Breast epithelium (tissue), 4 donors: ENCODE results near the gene CARD10. TPM values are rescaled to one million over a fixed set of nuclear protein-coding genes. Genes with fewer than 3 reads are reported as not detected.

ENCODE experiments used
- DNase-seq, 2 donors: peaks; one replicate each; pipeline ENCODE4 v3.0.0-alpha.2; 2019; ENCODE audit warnings: low spot score in 2 of 2
- H3K27ac ChIP-seq, 2 donors: fragments of 200-600 bp; sonication (generic) in 1 of 2; one replicate each; pipeline ENCODE4 v1.5.1; 2016 to 2019; ENCODE audit warnings: mild to moderate bottlenecking in 1 of 2
- H3K27me3 ChIP-seq, 2 donors: fragments of 200-600 bp; sonication (generic) in 1 of 2; one replicate each; pipeline versions ENCODE4 v1.5.1 to v1.6.0; 2017 to 2019; ENCODE audit warnings: control low read depth in 1 of 2, mild to moderate bottlenecking in 1 of 2
- H3K36me3 ChIP-seq: fragments of 200-600 bp; one replicate; pipeline ENCODE4 v1.5.1; 2019
- H3K4me1 ChIP-seq, 2 donors: fragments of 200-600 bp; sonication (generic); one replicate each; pipeline ENCODE4 v1.5.1; 2016 to 2019; ENCODE audit warnings: control low read depth in 1 of 2
- H3K4me3 ChIP-seq, 3 donors: fragments of 200-600 bp; sonication (generic); 1 replicate in 2 of 3; 2 replicates in 1 of 3; pipeline ENCODE4 v1.5.1; 2016 to 2019; ENCODE audit warnings: mild to moderate bottlenecking in 3 of 3, moderate library complexity in 2 of 3
- H3K9me3 ChIP-seq, 2 donors: fragments of 200-600 bp; sonication (generic) in 1 of 2; one replicate each; pipeline ENCODE4 v1.5.1; 2016 to 2019; ENCODE audit warnings: control low read depth in 1 of 2
- CTCF ChIP-seq, 3 donors: fragments of 450-650 bp; IDR thresholded peaks; one replicate each; pipeline ENCODE4 v1.5.1; 2016 to 2017; ENCODE audit warnings: antibody characterized with exemption in 3 of 3, mild to moderate bottlenecking in 3 of 3, moderate library complexity in 3 of 3
- POLR2A ChIP-seq: fragments of 450-650 bp; IDR thresholded peaks from one replicate; pipeline ENCODE4 v1.6.1; 2016; ENCODE audit warnings: antibody characterized with exemption, mild to moderate bottlenecking, moderate library complexity
- POLR2AphosphoS5 ChIP-seq, 3 donors: sonication (generic); formaldehyde crosslinking; IDR thresholded peaks; one replicate each; pipeline ENCODE4 v1.6.1; 2017; ENCODE audit warnings: antibody characterized with exemption in 3 of 3
- intact Hi-C: fragments of 100-400 bp; cut with DNase I; formaldehyde crosslinking; loops from one replicate; pipeline ENCODE4 v1.15.1; 2023; ENCODE audit warnings: low total_unique reads
- total RNA-seq, 3 donors: library from RNA; depleted of rRNA; stranded (reverse); fragments of >200 nt; gene quantifications; one replicate each; pipeline ENCODE4 v1.1.0, GENCODE V29; 2016

Gene CARD10
- total RNA-seq, 3 donors from 2014 or later = 2.9 to 12.1 (median 10.2) TPM

GRCh38 chr22:37485395-37486223 is 33.6 kb downstream of the CARD10 start:
- Histone ChIP-seq H3K27me3 (no peaks in the 10 kb centered on the region), H3K4me3 (peak overlapping the region; percentile 40 to 62 (median 44)), H3K4me1 (peaks cover 0 to 5% of the 10 kb centered on the region in 2 donors), H3K27ac (peak overlapping the region in 1 of 2 donors; percentile 82), H3K9me3 (no peaks in the 10 kb centered on the region), H3K36me3 (no peaks in the 10 kb centered on the region)
- no peak for DNase-seq
- intact Hi-C loops = no loop called here
- no peak for TF ChIP-seq POLR2A
- no peak for TF ChIP-seq POLR2AphosphoS5 (IDR thresholded peaks at IDR 0.05)
- no peak for TF ChIP-seq CTCF (IDR thresholded peaks at IDR 0.05)

- H3K36me3 ChIP-seq = no peaks in the 10 kb centered on the region
- H3K27ac ChIP-seq = peak overlapping the region; percentile 10 to 82
- H3K4me1 ChIP-seq = peaks cover 0 to 5% of the 10 kb centered on the region in 2 donors
- DNase-seq = peak in 1 of 2 donors; percentile 55
- TF ChIP-seq CTCF (IDR thresholded peaks at IDR 0.05) (no peak), POLR2AphosphoS5 (IDR thresholded peaks at IDR 0.05) (peak in 2 of 3 donors; percentile 37 to 43)
- no peaks in the 10 kb centered on the region for H3K9me3 ChIP-seq
- peak overlapping the region; percentile 40 to 62 (median 44) for H3K4me3 ChIP-seq
- H3K27me3 ChIP-seq = no peaks in the 10 kb centered on the region
- intact Hi-C loops = no loop called here
These were observed 34.5 kb downstream of the CARD10 start for GRCh38 chr22:37484480-37485394.

GRCh38 chr22:37483050-37483449 is 36.2 kb downstream of the CARD10 start:
- Histone ChIP-seq H3K27me3 (no peaks in the 10 kb centered on the region), H3K27ac (no peak overlapping the region), H3K36me3 (no peaks in the 10 kb centered on the region), H3K9me3 (no peaks in the 10 kb centered on the region), H3K4me1 (peaks cover 0 to 5% of the 10 kb centered on the region in 2 donors), H3K4me3 (no peak overlapping the region)
- intact Hi-C loops = no loop called here
- no peak for DNase-seq
- TF ChIP-seq CTCF (IDR thresholded peaks at IDR 0.05) = no peak
- TF ChIP-seq POLR2AphosphoS5 (IDR thresholded peaks at IDR 0.05) = no peak
- TF ChIP-seq POLR2A = no peak

GRCh38 chr22:37482244-37482643 is 37.0 kb downstream of the CARD10 start:
- Histone ChIP-seq H3K36me3 (no peaks in the 10 kb centered on the region), H3K27ac (no peak overlapping the region), H3K4me1 (peaks cover 0 to 5% of the 10 kb centered on the region in 2 donors), H3K9me3 (no peaks in the 10 kb centered on the region), H3K4me3 (no peak overlapping the region), H3K27me3 (no peaks in the 10 kb centered on the region)
- DNase-seq = no peak
- intact Hi-C loops = no loop called here
- no peak for TF ChIP-seq POLR2A
- TF ChIP-seq CTCF (IDR thresholded peaks at IDR 0.05) = no peak
- no peak for TF ChIP-seq POLR2AphosphoS5 (IDR thresholded peaks at IDR 0.05)
